ENCODE measurements around the gene CYGB.
"Not testable (repeated sequence)": the region's sequence is repeated elsewhere in the genome, so short reads cannot be mapped to it uniquely, and the experiment has no call there.

CYGB gene

DNA sequence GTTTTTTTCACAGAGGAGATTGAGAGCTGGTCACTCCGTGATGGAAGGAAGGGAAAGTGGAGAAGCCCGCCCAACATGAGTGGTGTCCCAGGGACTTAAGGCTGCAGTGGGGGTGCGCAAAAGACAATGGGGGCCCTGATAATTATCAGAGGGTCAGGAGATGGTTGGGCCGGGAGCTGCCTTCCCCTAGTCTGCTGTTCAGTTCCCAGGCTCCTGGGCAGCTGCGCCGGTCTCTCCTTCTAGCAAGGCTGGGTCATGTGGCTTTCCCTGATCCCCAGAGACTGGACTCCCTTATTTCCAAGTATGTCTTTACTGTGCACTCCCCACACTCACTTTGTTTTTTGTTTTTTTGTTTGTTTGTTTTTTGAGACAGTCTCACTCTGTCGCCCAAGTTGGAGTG is 16.2 kb downstream of the CYGB start:
- Histone ChIP-seq H3K9me3 (no peaks in the 10 kb centered on the region), H3K27ac (no peak overlapping the region), H3K27me3 (peaks cover 5% of the 10 kb centered on the region), H3K4me3 (ENCODE audit: low read depth in 1 of 2, low read length in 1 of 2) (no peak overlapping the region), H3K4me1 (ENCODE audit: control insufficient read depth in 1 of 2, insufficient read depth in 1 of 2, low read depth in 1 of 2, low read length in 1 of 2) (peaks cover 4 to 7% of the 10 kb centered on the region in 2 experiments), H3K36me3 (no peaks in the 10 kb centered on the region)
- TF ChIP-seq CTCF (IDR thresholded peaks at IDR 0.05): no peak

DNA sequence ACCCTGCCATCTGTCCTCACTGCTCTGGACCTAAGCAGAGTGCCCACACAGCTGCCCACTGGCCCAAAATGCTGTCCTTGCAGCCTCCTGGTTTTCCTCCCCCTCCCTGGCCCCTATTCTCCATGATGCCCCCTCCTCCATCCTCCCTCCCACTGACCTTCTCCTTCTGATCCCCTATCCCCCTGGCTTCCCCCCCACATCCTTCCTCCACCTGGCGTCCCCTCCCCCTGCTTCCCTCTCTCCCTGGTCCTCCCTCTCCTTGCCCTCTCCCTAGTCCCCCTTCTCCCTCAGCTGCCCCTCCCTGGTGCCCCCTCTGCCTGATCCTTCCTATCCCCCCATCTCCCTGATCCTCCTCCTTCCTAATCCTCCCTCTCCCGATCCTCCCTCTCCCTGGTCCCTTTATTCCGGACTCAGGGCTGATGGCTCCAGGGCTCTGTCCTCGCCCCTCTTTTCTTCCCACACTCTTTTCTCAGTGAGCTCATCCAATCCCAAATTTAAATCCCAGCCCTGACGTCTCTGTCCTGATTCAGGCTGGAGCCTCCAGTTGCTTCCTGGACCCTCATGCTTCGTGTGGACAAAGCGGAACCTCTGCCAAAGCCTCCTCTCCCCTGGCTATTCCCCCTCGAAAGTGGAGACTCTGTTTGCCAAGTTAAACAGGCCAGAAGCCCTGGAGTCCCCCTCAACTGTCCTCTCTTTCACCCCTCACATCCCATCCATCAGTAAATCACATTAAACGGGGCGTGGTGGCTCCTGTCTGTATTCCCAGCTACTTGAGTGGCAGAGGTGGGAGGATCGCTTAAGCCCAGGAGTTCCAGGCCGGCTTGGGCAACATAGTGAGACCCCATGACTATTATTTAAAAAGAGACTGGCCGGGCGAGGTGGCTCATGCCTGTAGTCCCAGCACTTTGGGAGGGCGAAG is 18.2 kb downstream of the CYGB start:
- Histone ChIP-seq H3K4me1 (ENCODE audit: control insufficient read depth in 1 of 2, insufficient read depth in 1 of 2, low read depth in 1 of 2, low read length in 1 of 2) (peaks cover 11 to 19% of the 10 kb centered on the region in 2 experiments), H3K27me3 (peaks cover 5% of the 10 kb centered on the region), H3K36me3 (no peaks in the 10 kb centered on the region), H3K27ac (no peak overlapping the region), H3K9me3 (no peaks in the 10 kb centered on the region), H3K4me3 (ENCODE audit: low read depth in 1 of 2, low read length in 1 of 2) (no peak overlapping the region)
- no peak for TF ChIP-seq CTCF (IDR thresholded peaks at IDR 0.05)

GRCh38 chr17:76517638-76518038 is 19.9 kb downstream of the CYGB start:
- Histone ChIP-seq H3K4me3 (ENCODE audit: low read depth in 1 of 2, low read length in 1 of 2) (no peak overlapping the region), H3K4me1 (ENCODE audit: control insufficient read depth in 1 of 2, insufficient read depth in 1 of 2, low read depth in 1 of 2, low read length in 1 of 2) (peaks cover 7 to 11% of the 10 kb centered on the region in 2 experiments), H3K36me3 (no peaks in the 10 kb centered on the region), H3K27me3 (no peaks in the 10 kb centered on the region), H3K27ac (no peak overlapping the region), H3K9me3 (no peaks in the 10 kb centered on the region)
- no peak for TF ChIP-seq CTCF (IDR thresholded peaks at IDR 0.05)

DNA sequence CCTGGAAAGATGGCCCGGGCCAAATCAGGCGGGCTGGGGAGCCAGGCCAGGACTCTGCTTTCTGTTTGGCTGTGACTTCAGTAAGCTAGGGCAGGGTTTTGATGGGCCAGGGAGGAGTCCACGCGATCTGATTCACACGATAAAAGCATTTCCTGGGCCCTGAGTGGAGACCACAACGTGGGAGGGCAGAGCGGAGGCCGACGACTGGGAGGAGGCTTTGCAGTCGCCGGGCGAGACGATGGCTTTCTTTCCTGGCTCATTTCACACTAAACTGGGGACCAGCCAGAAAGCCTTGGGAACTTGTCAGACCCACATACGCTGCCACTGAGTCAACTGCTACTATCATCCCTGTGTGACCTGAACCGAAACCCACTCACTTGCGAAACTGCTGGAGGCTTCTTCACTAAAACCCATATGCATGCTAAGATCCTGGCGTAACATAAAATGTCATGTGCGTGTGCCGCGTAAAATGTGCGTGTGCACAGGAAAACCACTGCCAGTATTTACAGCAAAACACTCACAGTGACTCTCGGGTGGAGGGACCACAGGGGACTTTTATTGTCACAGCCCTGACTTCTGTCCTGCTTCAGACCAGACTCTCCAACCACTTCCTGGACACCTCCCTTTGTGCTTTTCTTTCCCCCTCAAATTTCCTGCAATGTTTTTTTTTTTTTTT is 22.1 kb downstream of the CYGB start:
- H3K9me3 ChIP-seq: no peaks in the 10 kb centered on the region
- peaks cover 27 to 29% of the 10 kb centered on the region in 2 experiments for H3K4me1 ChIP-seq (ENCODE audit: control insufficient read depth in 1 of 2, insufficient read depth in 1 of 2, low read depth in 1 of 2, low read length in 1 of 2)
- H3K27ac ChIP-seq: no peak overlapping the region
- H3K27me3 ChIP-seq: no peaks in the 10 kb centered on the region
- H3K4me3 ChIP-seq (ENCODE audit: low read depth in 1 of 2, low read length in 1 of 2): no peak overlapping the region
- H3K36me3 ChIP-seq: no peaks in the 10 kb centered on the region
- no peak for TF ChIP-seq CTCF (IDR thresholded peaks at IDR 0.05)

GRCh38 chr17:76514355-76514754 is 23.2 kb downstream of the CYGB start:
- H3K4me1 ChIP-seq (ENCODE audit: control insufficient read depth in 1 of 2, insufficient read depth in 1 of 2, low read depth in 1 of 2, low read length in 1 of 2): peaks cover 27 to 29% of the 10 kb centered on the region in 2 experiments

GRCh38 chr17:76513306-76513692 is 24.2 kb downstream of the CYGB start:
- H3K27ac ChIP-seq: no peak overlapping the region
- H3K4me3 ChIP-seq (ENCODE audit: low read depth in 1 of 2, low read length in 1 of 2): no peak overlapping the region
- no peak for TF ChIP-seq CTCF (IDR thresholded peaks at IDR 0.05)
- no peaks in the 10 kb centered on the region for H3K9me3 ChIP-seq
- H3K27me3 ChIP-seq: no peaks in the 10 kb centered on the region
- peaks cover 27 to 29% of the 10 kb centered on the region in 2 experiments for H3K4me1 ChIP-seq (ENCODE audit: control insufficient read depth in 1 of 2, insufficient read depth in 1 of 2, low read depth in 1 of 2, low read length in 1 of 2)
- H3K36me3 ChIP-seq: no peaks in the 10 kb centered on the region

More at GRCh38 chr17:76514355-76514754, 23.2 kb downstream of the CYGB start:
- H3K27me3 ChIP-seq; H3K9me3 ChIP-seq; H3K27ac ChIP-seq; H3K4me3 ChIP-seq (ENCODE audit: low read depth in 1 of 2, low read length in 1 of 2); H3K36me3 ChIP-seq: not testable (repeated sequence)
